ENCODE results near the gene DHRS3.

DNA sequence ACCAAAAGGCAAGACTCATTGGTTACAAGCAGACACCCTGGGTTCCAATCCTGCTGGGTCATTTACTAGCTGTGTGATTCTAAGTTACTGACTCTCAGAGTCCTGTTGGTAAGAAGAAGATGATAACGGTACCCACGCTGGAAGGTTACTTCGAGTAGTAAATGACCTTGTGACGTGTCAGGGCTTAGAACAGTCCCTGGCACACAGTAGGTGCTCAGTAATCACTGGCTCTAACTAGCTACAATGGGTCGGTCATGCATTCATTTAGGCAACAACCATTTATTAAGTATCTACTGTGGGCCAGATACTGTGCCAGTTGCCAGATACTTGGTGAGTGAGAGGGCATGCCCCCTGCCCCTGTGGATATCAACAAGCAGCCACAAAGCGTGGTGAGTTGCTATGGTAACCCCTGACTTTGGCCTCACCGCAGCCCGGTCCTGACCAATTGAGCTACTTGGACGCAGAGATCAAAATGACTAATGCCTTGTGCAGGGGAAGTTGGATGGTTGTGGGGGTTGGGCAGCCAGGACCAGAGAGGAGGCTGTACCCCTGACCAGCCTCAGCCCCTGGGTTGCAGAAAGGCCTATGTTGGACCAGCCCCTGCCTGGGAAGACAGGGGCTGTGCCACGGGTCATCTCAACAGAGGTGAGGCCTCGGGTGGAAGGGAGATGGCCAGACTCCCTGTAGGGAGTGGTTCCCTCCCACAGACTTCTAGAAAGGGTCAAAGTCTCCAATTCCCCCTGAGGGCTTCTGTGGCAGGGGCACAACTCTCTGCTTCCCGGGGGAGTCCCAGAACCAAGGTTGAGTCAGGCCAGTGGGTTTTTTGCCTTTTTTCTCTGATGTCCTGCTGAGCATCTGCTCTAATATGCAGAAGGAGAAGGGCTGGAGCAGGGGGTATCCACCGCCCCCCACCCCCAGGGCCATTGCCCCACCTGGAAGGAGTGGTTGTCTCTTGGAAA, 16.0 kb downstream of the DHRS3 start:
- TF ChIP-seq EZH2 (IDR thresholded peaks at IDR 0.05): no peak
- TF ChIP-seq, protein P1, sequence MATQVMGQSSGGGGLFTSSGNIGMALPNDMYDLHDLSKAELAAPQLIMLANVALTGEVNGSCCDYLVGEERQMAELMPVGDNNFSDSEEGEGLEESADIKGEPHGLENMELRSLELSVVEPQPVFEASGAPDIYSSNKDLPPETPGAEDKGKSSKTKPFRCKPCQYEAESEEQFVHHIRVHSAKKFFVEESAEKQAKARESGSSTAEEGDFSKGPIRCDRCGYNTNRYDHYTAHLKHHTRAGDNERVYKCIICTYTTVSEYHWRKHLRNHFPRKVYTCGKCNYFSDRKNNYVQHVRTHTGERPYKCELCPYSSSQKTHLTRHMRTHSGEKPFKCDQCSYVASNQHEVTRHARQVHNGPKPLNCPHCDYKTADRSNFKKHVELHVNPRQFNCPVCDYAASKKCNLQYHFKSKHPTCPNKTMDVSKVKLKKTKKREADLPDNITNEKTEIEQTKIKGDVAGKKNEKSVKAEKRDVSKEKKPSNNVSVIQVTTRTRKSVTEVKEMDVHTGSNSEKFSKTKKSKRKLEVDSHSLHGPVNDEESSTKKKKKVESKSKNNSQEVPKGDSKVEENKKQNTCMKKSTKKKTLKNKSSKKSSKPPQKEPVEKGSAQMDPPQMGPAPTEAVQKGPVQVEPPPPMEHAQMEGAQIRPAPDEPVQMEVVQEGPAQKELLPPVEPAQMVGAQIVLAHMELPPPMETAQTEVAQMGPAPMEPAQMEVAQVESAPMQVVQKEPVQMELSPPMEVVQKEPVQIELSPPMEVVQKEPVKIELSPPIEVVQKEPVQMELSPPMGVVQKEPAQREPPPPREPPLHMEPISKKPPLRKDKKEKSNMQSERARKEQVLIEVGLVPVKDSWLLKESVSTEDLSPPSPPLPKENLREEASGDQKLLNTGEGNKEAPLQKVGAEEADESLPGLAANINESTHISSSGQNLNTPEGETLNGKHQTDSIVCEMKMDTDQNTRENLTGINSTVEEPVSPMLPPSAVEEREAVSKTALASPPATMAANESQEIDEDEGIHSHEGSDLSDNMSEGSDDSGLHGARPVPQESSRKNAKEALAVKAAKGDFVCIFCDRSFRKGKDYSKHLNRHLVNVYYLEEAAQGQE (IDR thresholded peaks at IDR 0.05; ENCODE audit: low read depth): no peak
- TF ChIP-seq EZH2phosphoT487 (IDR thresholded peaks at IDR 0.05; ENCODE audit: borderline replicate concordance): no peak
- TF ChIP-seq, protein P2, sequence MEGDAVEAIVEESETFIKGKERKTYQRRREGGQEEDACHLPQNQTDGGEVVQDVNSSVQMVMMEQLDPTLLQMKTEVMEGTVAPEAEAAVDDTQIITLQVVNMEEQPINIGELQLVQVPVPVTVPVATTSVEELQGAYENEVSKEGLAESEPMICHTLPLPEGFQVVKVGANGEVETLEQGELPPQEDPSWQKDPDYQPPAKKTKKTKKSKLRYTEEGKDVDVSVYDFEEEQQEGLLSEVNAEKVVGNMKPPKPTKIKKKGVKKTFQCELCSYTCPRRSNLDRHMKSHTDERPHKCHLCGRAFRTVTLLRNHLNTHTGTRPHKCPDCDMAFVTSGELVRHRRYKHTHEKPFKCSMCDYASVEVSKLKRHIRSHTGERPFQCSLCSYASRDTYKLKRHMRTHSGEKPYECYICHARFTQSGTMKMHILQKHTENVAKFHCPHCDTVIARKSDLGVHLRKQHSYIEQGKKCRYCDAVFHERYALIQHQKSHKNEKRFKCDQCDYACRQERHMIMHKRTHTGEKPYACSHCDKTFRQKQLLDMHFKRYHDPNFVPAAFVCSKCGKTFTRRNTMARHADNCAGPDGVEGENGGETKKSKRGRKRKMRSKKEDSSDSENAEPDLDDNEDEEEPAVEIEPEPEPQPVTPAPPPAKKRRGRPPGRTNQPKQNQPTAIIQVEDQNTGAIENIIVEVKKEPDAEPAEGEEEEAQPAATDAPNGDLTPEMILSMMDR (IDR thresholded peaks at IDR 0.05 in 2 of 3, conservative IDR thresholded peaks at IDR 0.05 in 1 of 3; ENCODE audit: borderline replicate concordance in 1 of 3, insufficient read depth in 1 of 3, low read depth in 2 of 3, low read length in 2 of 3): no peak
- TF ChIP-seq POLR2A (IDR thresholded peaks at IDR 0.05; ENCODE audit: borderline replicate concordance, extremely low read depth, insufficient read depth, insufficient read length): no peak
- no peak for TF ChIP-seq ZFX (IDR thresholded peaks at IDR 0.05)
- TF ChIP-seq SRF (IDR thresholded peaks at IDR 0.05; ENCODE audit: low read depth): no peak
- no peak; the same call in 1 of the 2 replicates for TF ChIP-seq POLR2AphosphoS5 (IDR thresholded peaks at IDR 0.05; ENCODE audit: low read depth, low read length)
- TF ChIP-seq EGR1 (IDR thresholded peaks at IDR 0.05; ENCODE audit: low read depth): no peak
- TF ChIP-seq SIN3A (IDR thresholded peaks at IDR 0.05; ENCODE audit: low read depth): no peak

Data from HCT116 (cell line).